Adipose tissue (tissue), 3 donors: ENCODE measurements around the gene ROPN1L. TPM values are rescaled to one million over a fixed set of nuclear protein-coding genes. Genes with fewer than 3 reads are reported as not detected.
"Not testable (repeated sequence)": the region's sequence is repeated elsewhere in the genome, so short reads cannot be mapped to it uniquely, and the experiment has no call there.

Experiments used
- H3K27ac ChIP-seq: one replicate; pipeline ENCODE4 v1.5.1; 2013; ENCODE audit warnings: low read depth, low read length
- WGBS, 3 donors: extraction: QIAGEN DNeasy Blood & Tissue Kit; methylation state at CpG; one replicate each; pipeline ENCODE4 v1.1.7; 2013; 5-methylcytosine and 5-hydroxymethylcytosine counted together
- polyA plus RNA-seq, 3 donors: library from polyadenylated mRNA; stranded (reverse); fragments of 200-250 nt; gene quantifications; one replicate each; pipeline ENCODE4 v1.2.3, GENCODE V29; 2013
- donor health status: healthy with polysubstance abuse.
- donor health status: Bipolar disorder and iron deficiency.
- donor health status: healthy.

Gene ROPN1L
- polyA plus RNA-seq, 3 donors, result 0.89 to 2.6 (median 2.1) TPM

DNA sequence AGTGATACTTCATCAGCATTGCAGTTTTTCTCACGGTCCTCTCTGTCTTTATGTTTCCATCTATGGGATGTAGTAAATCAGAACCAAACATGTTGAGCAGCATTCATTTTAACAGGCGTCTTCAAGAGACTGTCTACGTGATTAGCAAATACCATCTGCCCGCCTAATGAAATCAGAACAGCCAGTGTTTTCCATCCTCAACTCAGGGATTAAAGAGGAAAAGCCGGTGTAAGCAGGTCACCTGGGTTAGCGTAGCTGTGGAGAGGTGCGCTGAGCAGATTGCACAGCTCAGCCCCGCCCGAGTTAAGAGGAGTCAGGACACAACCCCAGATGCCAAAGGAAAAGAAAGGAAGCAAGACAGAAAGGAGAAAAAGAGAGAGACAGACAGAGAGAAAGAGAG, 67.9 kb downstream of the ROPN1L start:
- 78 to 90% (median 89%) methylated on average over 9 of the region's 9 CpGs for WGBS, 3 donors
- H3K27ac ChIP-seq, result no peak overlapping the region

DNA sequence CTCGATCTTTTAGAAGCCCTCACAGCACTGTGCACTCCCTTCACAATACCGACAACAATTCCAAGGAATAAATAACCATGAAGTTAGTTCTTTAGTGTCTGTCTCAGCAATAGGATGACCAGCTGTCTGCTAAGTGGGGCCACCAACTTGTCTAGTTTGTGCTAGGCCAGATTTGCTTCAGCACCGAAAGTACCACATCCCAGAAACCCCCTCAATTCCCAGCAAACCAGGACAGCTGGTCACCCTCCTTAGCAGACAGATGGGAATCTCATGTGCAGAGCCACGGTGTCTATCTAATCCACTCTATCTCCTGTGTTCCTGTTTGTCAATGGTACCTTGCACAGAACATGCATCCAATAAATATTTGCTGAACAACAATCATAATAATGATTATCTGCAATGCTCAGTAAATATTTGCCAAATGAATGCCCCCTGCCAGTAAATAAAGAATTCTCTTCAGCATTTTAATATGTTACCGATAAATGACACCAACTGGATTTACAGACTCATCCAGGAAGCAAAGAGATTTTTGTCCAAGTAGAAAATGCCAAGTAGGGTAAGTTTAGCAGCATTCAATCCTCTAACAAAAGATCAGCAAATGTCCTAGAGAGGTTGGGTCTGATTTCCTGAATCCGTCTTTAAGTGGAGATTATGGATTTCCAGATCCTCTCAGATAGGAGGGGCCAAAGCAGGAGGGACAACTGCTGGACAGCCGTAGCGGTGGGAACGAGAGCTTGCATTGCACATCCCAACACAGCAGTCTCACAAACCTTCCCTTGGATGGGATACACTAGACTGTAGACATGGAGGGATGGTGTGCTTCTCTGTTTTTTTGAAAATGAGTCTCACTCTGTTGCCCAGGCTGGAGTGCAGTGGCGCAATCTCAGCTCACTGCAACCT, 70.3 kb downstream of the ROPN1L start:
- 61 to 92% (median 78%) methylated on average over 10 of the region's 10 CpGs for WGBS, 3 donors
- no peak overlapping the region for H3K27ac ChIP-seq

DNA sequence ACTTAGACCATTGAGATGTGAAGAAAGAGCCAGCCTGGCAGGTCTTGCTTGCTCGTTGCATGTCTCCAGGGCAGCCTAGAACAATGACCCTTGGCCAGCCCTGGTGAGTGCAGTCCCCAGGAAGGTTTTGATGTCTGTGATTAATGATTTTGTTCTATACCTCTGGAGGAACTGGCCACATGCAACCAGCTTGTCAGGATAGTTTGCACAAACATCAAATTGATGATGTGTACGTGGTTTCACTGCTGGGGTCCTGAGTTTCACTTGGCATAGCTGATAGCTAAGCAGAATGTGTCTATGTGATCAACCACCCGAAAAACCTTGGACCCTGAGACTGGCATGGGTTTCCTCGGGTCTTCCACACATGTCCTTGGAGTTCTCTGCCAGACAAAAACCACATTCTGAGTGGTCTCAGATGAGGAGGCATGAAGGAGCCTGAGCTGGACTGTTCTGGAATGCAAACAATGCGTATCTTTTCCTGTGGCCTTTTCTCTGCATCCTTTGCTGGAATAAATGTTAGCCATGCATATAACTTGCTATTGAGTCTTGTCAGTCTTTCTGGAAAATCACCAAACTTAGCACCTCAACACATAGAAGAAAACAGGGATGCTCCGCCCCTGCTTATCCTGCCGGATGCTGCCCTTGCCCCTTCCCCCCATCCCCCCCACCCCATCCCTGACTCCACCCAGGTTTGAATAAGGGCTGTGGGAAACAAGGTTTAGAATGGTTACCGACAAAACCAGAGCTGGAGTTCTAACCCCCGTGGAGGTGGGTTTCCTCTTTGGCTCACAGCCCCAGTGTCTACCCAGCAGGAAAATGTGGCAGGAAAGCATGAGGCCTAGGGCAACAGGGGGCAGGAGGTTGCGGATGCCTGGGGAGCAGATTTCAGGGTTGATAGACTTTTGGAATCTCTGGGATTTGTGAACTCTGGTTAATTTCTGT, 72.1 kb downstream of the ROPN1L start:
- H3K27ac ChIP-seq, result no peak overlapping the region
- 41 to 58% (median 54%) methylated on average over 10 of the region's 10 CpGs for WGBS, 3 donors

DNA sequence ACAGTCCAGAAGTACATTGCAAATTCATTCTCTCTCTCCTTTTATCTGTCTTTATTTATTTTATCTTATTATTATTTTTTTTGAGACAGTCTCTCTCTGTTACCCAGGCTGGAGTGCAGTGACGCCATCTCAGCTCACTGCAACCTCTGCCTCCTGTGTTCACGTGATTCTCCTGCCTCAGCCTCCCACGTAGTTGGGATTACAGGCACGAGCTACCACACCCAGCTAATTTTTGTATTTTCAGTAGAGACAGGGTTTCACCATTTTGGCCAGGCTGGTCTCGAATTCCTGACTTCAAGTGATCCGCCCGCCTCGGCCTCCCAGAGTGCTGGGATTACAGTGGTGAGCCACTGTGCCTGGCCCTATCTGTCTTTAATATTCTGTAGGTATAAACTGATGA, 72.9 kb downstream of the ROPN1L start:
- not testable (repeated sequence) for H3K27ac ChIP-seq
- 75 to 85% (median 84%) methylated on average over 8 of the region's 8 CpGs for WGBS, 3 donors

Other genes with a start within 250 kb of the ROPN1L start
- 10 to 100 TPM in 2 of 3 donors, 1 to 10 TPM in 1; 5.1 to 13.4 (median 12.9) TPM for gene ATPSCKMT, start 192.0 kb upstream of the ROPN1L start, polyA plus RNA-seq
- 100 to 1,000 TPM in 2 of 3 donors, 10 to 100 TPM in 1; 80.2 to 237 (median 107) TPM for gene CCT5, start 191.6 kb upstream of the ROPN1L start, polyA plus RNA-seq
- gene CMBL, start 134.0 kb upstream of the ROPN1L start, polyA plus RNA-seq, result 10 to 100 TPM; 14.3 to 28.5 (median 25.6) TPM
- gene MARCHF6, start 88.2 kb upstream of the ROPN1L start, polyA plus RNA-seq, result 10 to 100 TPM; 32.5 to 42.6 (median 33.5) TPM
- gene ANKRD33B, start 122.2 kb downstream of the ROPN1L start, polyA plus RNA-seq, result 1 to 10 TPM in 1 of 3 donors, under 1 TPM in 2; 0.32 to 2.9 (median 0.89) TPM